22Rv1 (cell line): ENCODE data around the gene USHBP1.

Experiments used
- H3K27ac ChIP-seq: fragments of 450-650 bp; 2 replicates; pipeline ENCODE4 v1.5.1; 2017
- ZFX ChIP-seq: fragments of 450-650 bp; IDR thresholded peaks from 2 replicates; pipeline ENCODE4 v1.6.1; 2017; ENCODE audit warnings: antibody characterized with exemption, borderline replicate concordance
- TF ChIP-seq, protein P1 (sequence below): fragments of 450-650 bp; IDR thresholded peaks from 2 replicates; pipeline ENCODE4 v1.5.1; 2017; ENCODE audit warnings: mild to moderate bottlenecking

Gene USHBP1

DNA sequence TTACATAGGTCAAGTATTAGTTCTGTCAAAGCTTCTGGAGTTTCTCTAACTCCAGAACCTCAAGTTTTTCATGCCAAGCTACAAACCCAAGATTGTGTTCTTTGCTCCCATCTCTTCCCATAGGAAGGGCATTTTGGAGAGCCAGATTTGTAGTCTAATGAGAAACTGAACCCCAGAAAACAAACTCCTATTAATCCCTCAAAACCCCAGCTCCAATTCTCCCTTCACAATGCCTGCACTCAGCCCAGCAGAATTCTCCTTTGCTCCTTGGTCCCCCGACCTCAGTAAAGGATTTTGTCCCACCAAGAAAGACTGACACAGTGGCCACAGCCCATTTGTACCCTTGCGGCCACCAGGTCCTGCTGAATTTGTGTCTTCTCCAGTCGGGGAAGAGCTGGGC is 8.4 kb downstream of the USHBP1 start:
- TF ChIP-seq, protein P1, sequence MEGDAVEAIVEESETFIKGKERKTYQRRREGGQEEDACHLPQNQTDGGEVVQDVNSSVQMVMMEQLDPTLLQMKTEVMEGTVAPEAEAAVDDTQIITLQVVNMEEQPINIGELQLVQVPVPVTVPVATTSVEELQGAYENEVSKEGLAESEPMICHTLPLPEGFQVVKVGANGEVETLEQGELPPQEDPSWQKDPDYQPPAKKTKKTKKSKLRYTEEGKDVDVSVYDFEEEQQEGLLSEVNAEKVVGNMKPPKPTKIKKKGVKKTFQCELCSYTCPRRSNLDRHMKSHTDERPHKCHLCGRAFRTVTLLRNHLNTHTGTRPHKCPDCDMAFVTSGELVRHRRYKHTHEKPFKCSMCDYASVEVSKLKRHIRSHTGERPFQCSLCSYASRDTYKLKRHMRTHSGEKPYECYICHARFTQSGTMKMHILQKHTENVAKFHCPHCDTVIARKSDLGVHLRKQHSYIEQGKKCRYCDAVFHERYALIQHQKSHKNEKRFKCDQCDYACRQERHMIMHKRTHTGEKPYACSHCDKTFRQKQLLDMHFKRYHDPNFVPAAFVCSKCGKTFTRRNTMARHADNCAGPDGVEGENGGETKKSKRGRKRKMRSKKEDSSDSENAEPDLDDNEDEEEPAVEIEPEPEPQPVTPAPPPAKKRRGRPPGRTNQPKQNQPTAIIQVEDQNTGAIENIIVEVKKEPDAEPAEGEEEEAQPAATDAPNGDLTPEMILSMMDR, result no peak
- TF ChIP-seq ZFX, result no peak
- H3K27ac ChIP-seq, result no peak overlapping the region

DNA sequence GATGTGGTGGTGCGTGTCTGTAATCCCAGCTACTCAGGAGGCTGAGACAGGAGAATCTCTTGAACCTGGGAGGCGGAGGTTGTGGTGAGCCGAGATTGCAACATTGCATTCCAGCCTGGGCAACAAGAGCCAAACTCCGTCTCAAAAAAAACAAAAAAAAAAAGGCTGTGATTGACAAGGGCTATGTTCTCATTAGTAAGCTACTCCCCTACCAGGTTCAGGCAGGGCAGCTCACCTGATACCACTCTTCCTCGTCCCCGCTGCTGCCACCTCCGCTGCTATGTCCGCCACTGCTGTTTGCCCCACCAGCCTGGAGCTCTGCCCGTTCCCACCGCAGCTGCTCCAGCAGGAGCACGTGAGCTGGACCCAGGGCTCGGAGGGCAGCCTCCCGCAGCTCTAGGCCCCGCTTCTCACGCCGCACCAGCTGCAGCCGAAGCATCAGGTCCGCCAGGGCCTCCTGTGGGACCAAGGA is 9.4 kb downstream of the USHBP1 start:
- TF ChIP-seq, protein P1, result no peak
- no peak for TF ChIP-seq ZFX
- H3K27ac ChIP-seq, result no peak overlapping the region

DNA sequence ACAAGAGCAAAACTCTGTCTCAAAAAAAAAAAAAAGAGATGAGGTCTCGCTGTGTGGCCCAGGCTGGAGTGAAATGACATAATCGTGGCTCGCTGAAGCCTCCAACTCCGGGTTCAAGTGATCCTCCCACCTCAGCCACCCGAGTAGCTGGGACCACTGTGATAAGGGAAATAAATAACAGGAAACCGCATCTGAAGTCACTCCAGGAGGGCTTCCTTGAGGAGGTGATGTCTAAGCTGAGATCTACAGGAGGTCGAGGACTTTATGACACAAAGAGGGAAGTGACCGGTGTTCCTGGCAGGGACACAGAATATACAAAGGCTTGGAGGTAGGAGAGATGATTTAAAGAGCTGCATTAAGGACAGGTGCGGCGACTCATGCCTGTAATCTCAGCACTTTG is 9.9 kb downstream of the USHBP1 start:
- no peak overlapping the region for H3K27ac ChIP-seq
- no peak for TF ChIP-seq ZFX
- TF ChIP-seq, protein P1, result no peak

DNA sequence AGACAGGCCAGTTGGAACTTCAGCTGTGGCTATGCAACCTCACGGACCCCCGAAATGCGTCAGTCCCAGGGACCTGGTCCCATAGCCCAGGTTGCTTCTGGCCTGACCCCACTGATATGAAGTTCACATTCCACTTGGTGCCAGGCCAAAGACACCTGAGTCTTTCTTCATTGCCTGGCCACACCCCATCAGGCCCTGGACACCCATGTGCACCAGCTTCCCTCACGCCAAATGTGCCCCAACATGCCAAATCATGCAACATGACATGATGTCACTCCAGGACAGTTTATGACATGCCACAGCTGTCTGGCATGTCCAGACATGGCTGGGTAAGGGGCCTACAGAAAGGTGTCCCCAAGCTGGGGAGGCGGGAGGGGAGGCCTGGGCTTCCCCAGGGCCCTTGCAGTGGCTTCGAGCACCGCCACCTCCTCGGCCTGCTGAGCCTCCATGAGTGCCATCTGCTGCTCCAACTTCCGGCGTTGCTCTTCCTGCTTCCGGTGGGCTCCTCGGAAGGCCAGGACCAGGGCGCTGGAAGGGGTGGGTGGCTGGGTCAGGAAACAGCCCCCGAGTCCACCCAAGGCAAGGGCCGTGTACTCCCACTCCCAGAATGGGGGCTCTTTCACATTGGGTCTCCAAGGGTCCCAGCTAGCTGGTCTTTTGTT is 14.5 kb downstream of the USHBP1 start:
- no peak overlapping the region for H3K27ac ChIP-seq

DNA sequence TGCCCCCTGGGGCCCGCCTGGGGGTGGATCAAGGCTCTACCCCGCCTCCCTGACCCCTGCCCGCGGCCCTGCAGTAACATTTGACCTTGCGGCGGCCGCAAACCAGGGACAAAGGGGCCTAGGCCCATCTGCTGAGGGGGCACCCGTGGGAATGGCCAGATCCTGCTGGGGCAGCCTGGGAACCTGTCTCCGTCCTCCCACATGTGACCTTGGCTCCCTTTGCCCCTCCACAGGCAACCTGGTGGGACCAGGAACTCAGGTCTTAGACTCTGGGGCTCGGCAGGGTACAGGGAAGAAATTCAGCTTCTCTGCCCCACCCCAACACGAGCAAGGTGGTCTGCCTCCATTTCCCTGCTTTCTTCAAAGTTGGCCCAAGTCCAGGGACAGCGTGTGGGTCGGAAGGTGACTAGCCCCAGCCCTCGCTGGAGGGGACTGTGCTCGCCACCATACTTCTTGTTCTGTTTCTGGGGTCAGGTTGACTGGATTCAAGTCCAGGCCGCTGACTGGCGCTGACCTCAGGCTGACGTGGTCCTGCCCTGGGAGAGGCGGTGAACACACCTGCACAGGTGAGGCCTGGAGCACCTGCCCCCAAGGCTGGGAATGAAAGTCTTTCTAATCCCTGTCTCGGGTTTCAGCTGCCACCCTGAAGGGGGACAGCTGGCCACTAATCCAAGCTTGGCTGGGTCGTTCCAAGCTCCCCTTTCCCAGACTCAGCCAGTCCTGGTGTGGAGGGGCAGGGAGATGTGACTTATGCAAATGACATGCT is 16.4 kb downstream of the USHBP1 start:
- TF ChIP-seq, protein P1, result no peak
- TF ChIP-seq ZFX, result no peak
- H3K27ac ChIP-seq, result peak overlapping the region; percentile 92; the same call in 1 of the 2 replicates

More for the DNA sequence above, 14.5 kb downstream of the USHBP1 start:
- TF ChIP-seq, protein P1, result no peak
- TF ChIP-seq ZFX, result no peak

DNA sequence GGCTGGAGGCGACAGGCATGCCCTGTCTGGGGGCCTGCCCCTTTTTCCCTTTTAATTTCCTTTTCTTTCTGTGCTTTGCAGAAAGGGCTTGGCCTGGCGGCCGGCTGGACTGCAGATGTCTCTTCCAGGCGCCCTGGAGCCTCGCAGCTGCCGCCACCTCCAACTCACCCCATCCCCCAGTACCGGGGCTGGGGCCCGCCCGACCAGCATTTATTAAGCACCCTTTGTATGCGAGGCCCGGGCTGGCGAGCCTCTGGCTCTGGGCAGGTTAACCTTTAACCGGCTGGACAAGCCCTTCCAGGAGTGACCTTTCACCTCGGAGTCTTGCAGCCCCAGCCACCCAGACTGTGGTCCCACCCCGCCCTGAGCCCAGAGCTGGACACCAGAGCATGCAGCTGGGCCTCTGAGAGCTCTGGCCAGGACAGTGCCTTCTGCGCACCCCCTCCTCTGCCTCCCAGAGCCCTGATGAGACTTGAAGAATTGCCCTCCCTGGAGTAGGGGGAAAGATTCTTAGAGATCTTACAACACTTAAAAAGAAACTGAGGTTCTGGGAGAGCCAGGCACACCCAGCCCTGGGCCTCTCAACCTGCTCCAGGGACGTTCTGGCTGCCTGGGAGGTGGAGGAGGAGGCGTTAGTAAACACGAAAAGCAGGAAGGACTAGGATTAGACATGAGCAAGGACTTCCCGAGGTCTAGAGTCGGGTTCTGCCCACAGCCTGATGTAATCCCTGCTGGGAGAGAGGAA is 17.7 kb downstream of the USHBP1 start:
- peak overlapping the region; percentile 92 for H3K27ac ChIP-seq
- no peak for TF ChIP-seq ZFX
- TF ChIP-seq, protein P1, result no peak
